MV-4-11 (cell line): Measurements from ENCODE around the gene FBXL14.

Source experiments
- DNase-seq: peaks from one replicate; lab custom pipeline; 2025; lab: John Stamatoyannopoulos, UW

Gene FBXL14

GRCh38 chr12:1533602-1534304 lies 60.6 kb downstream of the FBXL14 start:
- peak; percentile 78 for DNase-seq

- DNase-seq: peak; percentile 50
Measured at GRCh38 chr12:1533205-1533601, 61.2 kb downstream of the FBXL14 start.

GRCh38 chr12:1532375-1533165 lies 61.8 kb downstream of the FBXL14 start:
- DNase-seq: no peak

- DNase-seq: no peak
Measured at GRCh38 chr12:1531654-1532374, 62.6 kb downstream of the FBXL14 start.

- DNase-seq: no peak
Measured at GRCh38 chr12:1531153-1531653, 63.2 kb downstream of the FBXL14 start.

GRCh38 chr12:1530592-1531152 lies 63.7 kb downstream of the FBXL14 start:
- DNase-seq: no peak

- DNase-seq: no peak
Measured at GRCh38 chr12:1529862-1530591, 64.4 kb downstream of the FBXL14 start.

- no peak for DNase-seq
Measured at GRCh38 chr12:1529228-1529861, 65.0 kb downstream of the FBXL14 start.

- DNase-seq: no peak
Measured at GRCh38 chr12:1528791-1529190, 65.6 kb downstream of the FBXL14 start.

GRCh38 chr12:1527789-1528188 lies 66.6 kb downstream of the FBXL14 start:
- peak; percentile 17 for DNase-seq

GRCh38 chr12:1525858-1526257 lies 68.5 kb downstream of the FBXL14 start:
- no peak for DNase-seq

GRCh38 chr12:1523558-1524050 lies 70.8 kb downstream of the FBXL14 start:
- DNase-seq: no peak

GRCh38 chr12:1523046-1523445 lies 71.3 kb downstream of the FBXL14 start:
- no peak for DNase-seq

GRCh38 chr12:1519642-1520041 lies 74.7 kb downstream of the FBXL14 start:
- DNase-seq: no peak

- peak; percentile 11 for DNase-seq
Measured at GRCh38 chr12:1518591-1519516, 75.5 kb downstream of the FBXL14 start.

- no peak for DNase-seq
Measured at GRCh38 chr12:1517734-1518525, 76.5 kb downstream of the FBXL14 start.

- DNase-seq: no peak
Measured at GRCh38 chr12:1517007-1517406, 77.4 kb downstream of the FBXL14 start.
